HG03196 (cell line): ENCODE data around the gene FH.

Experiments
- ATAC-seq: cut with Tn5 transposase; IDR thresholded peaks from one replicate; pipeline ENCODE4 v1.9.1; 2021; ENCODE audit not compliant: unreplicated experiment

The FH gene

DNA sequence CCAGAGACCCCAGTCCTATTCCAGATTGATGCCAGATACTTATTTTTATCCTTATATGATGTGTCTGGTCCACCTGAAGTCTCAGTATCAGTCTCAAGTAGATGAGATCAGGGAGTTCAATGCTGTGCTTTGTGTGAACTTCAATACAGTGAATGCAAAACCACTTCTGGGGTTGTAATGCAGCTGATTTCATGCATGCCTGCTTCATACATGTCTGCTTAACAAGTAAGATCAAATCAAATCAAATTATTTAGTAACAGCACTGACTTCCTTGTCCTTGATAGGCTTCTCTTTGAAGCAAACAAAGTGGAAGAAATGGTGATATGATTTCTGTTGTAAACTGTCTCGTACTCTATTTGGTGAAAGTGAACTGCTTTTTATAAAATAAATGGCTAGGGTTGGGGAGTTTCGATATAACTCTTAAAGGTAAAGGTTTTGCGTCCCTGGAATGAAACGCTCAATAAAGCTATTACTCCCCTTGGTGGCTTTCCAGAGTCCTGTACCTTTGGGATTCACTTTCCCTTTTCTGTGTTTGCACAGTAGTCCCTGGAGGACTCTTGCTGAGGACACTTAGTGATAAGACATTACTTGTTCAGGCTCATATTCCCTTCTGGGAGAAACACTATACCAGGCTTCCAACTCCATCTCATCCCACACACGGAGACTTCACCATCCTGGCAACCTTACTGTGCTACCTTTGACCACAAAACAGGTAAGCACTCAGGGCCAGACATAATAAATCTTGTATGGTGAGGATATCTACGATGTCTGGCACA, 59.3 kb downstream of the FH start:
- ATAC-seq, result no peak

DNA sequence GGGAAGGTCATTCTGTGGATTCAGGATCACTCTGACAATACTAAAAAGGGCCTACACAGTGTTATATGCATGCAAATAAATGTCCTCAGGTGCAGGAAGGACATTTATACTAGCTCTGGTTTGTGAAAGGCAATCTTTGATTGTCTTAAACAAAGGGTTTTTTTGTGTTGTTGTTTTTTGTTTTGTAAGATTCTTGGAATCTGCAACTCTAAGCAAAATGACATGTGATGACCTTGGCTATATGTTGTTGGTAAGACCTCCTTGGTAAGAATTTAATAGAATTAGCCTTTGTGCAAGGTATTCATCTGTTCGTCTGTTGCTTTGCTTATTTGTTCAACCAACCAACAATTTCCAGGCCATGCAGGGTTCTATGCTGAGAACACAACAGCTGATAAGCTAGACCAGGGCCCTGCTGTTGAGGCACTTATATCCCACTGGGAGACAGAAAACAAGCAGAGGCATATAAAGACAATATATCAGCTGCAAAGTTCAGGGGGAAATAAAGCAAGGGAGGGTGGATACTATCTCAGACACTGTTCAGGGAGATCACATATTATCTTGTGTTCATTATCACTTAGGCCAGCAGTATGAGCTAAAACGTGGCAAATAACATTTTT, 60.3 kb downstream of the FH start:
- no peak for ATAC-seq

GRCh38 chr1:241457421-241457820, 62.1 kb downstream of the FH start:
- ATAC-seq, result no peak

- ATAC-seq, result no peak
Observed at GRCh38 chr1:241456743-241457142, 62.8 kb downstream of the FH start.

GRCh38 chr1:241453732-241454131, 65.8 kb downstream of the FH start:
- no peak for ATAC-seq

DNA sequence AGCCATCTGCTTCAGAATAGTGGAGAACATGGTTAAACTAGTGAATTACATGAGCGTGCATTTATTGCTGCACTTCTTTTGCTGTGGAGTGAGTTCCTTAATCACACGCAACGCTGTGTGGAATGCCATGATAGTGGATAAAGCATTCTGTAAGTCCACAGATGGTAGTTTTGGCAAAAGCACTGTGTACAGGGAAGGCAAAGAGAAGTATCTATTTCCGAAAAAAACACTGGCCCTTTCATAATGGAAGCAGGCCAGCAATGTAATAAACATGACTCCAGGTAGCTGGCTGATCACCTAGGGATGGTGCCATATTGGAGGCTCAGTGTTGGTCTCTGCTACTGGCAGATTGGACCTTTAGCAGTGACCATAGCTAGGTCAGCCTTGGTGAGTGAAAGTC, 67.6 kb downstream of the FH start:
- no peak for ATAC-seq
